ENCODE measurements around the gene EVX2.

EVX2 gene

GRCh38 chr2:176081837-176082524, 1.8 kb downstream of the EVX2 start:
- TF ChIP-seq ZNF174 (tag by site-specific recombination; IDR thresholded peaks at IDR 0.05), result no peak
- TF ChIP-seq ZNF639 (tag by site-specific recombination; IDR thresholded peaks at IDR 0.05), result no peak
- TF ChIP-seq ZNF830 (tag by site-specific recombination; IDR thresholded peaks at IDR 0.05; ENCODE audit: low read depth), result no peak
- no peak for TF ChIP-seq ZBTB44 (tag by site-specific recombination; IDR thresholded peaks at IDR 0.05)
- no peak for TF ChIP-seq OSR2 (tag by site-specific recombination; IDR thresholded peaks at IDR 0.05)
- no peak for TF ChIP-seq ZNF138 (tag by site-specific recombination; IDR thresholded peaks at IDR 0.05; ENCODE audit: borderline replicate concordance)
- no peak for TF ChIP-seq ZFP69B (tag by site-specific recombination; IDR thresholded peaks at IDR 0.05)
- no peak for TF ChIP-seq ATF2 (tag by site-specific recombination; IDR thresholded peaks at IDR 0.05; ENCODE audit: low read depth)
- no peak for TF ChIP-seq ZNF354C (tag by site-specific recombination; IDR thresholded peaks at IDR 0.05; ENCODE audit: borderline replicate concordance, low read depth)
- no peak for TF ChIP-seq ZNF768 (tag by site-specific recombination; IDR thresholded peaks at IDR 0.05)
- no peak for TF ChIP-seq ZBTB20 (tag by site-specific recombination; IDR thresholded peaks at IDR 0.05)
- no peak for TF ChIP-seq CTCF (tag by site-specific recombination; IDR thresholded peaks at IDR 0.05)
- TF ChIP-seq ZBTB49 (tag by site-specific recombination; IDR thresholded peaks at IDR 0.05; ENCODE audit: low read depth), result no peak
- TF ChIP-seq EGR2 (tag by site-specific recombination; IDR thresholded peaks at IDR 0.05; ENCODE audit: low read depth), result no peak

GRCh38 chr2:176081376-176081836, 2.4 kb downstream of the EVX2 start:
- H3K9me3 ChIP-seq (ENCODE audit: control insufficient read depth, insufficient read depth, low read depth, low read length), result no peaks in the 10 kb centered on the region
- CTCF ChIA-PET, result interaction anchor here (0.6 to 3.2 kb wide), 5 partner anchors 15 to 877 kb away, joined by 3 to 44 read pairs (median 5); no protein-coding TSS in a partner anchor
- H3K36me3 ChIP-seq (ENCODE audit: control insufficient read depth in 2 of 2, insufficient read depth in 1 of 2, low read length in 2 of 2), result no peaks in the 10 kb centered on the region
- H3K4me1 ChIP-seq (ENCODE audit: control insufficient read depth, insufficient read depth, low read length), result no peaks in the 10 kb centered on the region
- H3K4me3 ChIP-seq (ENCODE audit: low read depth, low read length), result no peak overlapping the region
- POLR2A ChIA-PET, result interaction anchor here (1.0 to 2.7 kb wide), 2 partner anchors 25 to 79 kb away, joined by 5 to 12 read pairs; partner anchors contain the start of genes HOXD11 and LNPK
- H3K27ac ChIP-seq (ENCODE audit: extremely low read depth, low read depth, low read length), result no peak overlapping the region
- TF ChIP-seq FEZF1 (tag by site-specific recombination; IDR thresholded peaks at IDR 0.05) (no peak), ZNF521 (tag by site-specific recombination; IDR thresholded peaks at IDR 0.05) (no peak), ZNF544 (tag by site-specific recombination; IDR thresholded peaks at IDR 0.05) (no peak), ZNF335 (tag by site-specific recombination; conservative IDR thresholded peaks at IDR 0.05) (no peak), ZNF366 (tag by site-specific recombination; conservative IDR thresholded peaks at IDR 0.05) (no peak), OVOL3 (tag by site-specific recombination; IDR thresholded peaks at IDR 0.05) (no peak), CTCF (tag by site-specific recombination; IDR thresholded peaks at IDR 0.05) (no peak), ZNF843 (tag by site-specific recombination; IDR thresholded peaks at IDR 0.05) (no peak)

More at GRCh38 chr2:176081837-176082524, 1.8 kb downstream of the EVX2 start:
- H3K4me3 ChIP-seq (ENCODE audit: low read depth, low read length), result no peak overlapping the region
- no peak overlapping the region for H3K27ac ChIP-seq (ENCODE audit: extremely low read depth, low read depth, low read length)
- no peaks in the 10 kb centered on the region for H3K9me3 ChIP-seq (ENCODE audit: control insufficient read depth, insufficient read depth, low read depth, low read length)
- no peaks in the 10 kb centered on the region for H3K36me3 ChIP-seq (ENCODE audit: control insufficient read depth in 2 of 2, insufficient read depth in 1 of 2, low read length in 2 of 2)
- POLR2A ChIA-PET, result no interaction called here
- no peaks in the 10 kb centered on the region for H3K4me1 ChIP-seq (ENCODE audit: control insufficient read depth, insufficient read depth, low read length)
- CTCF ChIA-PET, result interaction anchor here (0.6 to 3.2 kb wide), 4 partner anchors 15 to 548 kb away, joined by 3 to 28 read pairs (median 6); no protein-coding TSS in a partner anchor
